C4-2B (cell line): ENCODE data around the gene AXL.

Experiments used
- H3K27ac ChIP-seq: fragments of 450-650 bp; 2 replicates; pipeline ENCODE4 v1.5.1; 2017
- ZFX ChIP-seq: fragments of 450-650 bp; IDR thresholded peaks from 2 replicates; pipeline ENCODE4 v1.6.1; 2017
- TF ChIP-seq, protein P1 (sequence below): fragments of 450-650 bp; conservative IDR thresholded peaks from 2 replicates; pipeline ENCODE4 v1.5.1; 2017; ENCODE audit warnings: mild to moderate bottlenecking

Gene AXL

DNA sequence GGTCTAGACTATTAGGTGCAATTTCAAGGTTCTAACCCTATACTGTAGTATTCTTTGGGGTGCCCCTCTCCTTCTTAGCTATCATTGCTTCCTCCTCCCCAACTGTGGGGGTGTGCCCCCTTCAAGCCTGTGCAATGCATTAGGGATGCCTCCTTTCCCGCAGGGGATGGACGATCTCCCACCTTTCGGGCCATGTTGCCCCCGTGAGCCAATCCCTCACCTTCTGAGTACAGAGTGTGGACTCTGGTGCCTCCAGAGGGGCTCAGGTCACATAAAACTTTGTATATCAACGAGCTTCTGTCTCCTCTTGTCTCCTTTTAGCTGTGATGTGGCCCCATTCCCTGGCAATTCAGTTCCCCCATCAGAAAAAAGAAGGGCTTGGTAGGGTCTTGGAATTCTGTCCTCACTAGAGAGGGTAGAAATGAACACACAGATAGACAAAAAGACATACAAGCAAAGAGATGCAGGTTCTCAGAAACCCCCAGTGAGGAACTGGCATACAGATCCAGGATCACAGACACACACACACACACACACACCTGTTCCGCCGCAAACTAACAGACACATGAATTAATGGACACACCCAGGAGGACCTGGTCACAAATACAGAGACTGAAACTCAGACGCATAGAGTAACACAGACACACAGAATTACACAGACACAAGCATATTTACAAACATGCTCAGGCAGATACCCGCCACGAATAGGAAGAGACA lies 42.6 kb downstream of the AXL start:
- TF ChIP-seq, protein P1, sequence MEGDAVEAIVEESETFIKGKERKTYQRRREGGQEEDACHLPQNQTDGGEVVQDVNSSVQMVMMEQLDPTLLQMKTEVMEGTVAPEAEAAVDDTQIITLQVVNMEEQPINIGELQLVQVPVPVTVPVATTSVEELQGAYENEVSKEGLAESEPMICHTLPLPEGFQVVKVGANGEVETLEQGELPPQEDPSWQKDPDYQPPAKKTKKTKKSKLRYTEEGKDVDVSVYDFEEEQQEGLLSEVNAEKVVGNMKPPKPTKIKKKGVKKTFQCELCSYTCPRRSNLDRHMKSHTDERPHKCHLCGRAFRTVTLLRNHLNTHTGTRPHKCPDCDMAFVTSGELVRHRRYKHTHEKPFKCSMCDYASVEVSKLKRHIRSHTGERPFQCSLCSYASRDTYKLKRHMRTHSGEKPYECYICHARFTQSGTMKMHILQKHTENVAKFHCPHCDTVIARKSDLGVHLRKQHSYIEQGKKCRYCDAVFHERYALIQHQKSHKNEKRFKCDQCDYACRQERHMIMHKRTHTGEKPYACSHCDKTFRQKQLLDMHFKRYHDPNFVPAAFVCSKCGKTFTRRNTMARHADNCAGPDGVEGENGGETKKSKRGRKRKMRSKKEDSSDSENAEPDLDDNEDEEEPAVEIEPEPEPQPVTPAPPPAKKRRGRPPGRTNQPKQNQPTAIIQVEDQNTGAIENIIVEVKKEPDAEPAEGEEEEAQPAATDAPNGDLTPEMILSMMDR = no peak
- no peak for TF ChIP-seq ZFX
- H3K27ac ChIP-seq = peak overlapping the region; percentile 87; the same call in 1 of the 2 replicates

DNA sequence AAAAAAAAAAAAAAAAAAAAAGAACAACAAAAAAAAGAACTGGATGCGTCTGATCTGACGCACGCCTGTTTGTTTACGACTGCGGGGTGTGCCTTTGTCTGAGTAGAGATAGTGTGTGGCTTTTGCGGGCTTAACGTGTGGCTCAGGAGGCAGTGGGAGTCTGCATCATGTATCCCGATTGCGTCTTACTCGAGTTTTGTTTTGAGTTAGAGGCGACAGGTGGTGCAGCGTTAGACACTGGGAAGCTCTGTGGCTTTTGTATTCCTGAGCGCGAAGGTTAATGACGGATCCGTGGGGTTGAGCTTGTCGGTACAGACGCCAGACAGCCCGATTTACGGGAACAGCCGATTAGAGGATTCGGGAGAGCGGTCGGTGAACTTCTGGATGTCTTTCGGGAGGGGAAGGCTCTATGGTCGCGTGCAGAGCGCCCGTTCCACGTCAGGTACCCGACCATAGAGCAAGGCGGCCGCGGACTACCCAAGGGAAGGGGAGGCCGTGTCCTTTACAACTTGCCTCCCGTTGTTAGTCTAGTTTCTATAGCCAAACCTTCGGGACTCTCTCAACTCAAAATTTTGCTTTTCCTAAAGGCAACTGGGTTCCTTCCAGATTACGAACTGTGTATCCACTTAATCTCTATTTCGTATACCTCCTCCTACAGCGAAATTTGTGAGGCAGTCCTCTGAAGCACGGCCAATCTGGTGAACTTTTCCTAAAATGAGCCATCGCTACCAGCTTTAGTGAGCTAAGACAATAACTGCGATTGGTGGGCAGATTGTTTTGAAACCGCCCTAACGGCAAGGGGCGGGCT lies 44.2 kb downstream of the AXL start:
- TF ChIP-seq, protein P1 = no peak
- TF ChIP-seq ZFX = no peak
- H3K27ac ChIP-seq = peak overlapping the region; percentile 87

DNA sequence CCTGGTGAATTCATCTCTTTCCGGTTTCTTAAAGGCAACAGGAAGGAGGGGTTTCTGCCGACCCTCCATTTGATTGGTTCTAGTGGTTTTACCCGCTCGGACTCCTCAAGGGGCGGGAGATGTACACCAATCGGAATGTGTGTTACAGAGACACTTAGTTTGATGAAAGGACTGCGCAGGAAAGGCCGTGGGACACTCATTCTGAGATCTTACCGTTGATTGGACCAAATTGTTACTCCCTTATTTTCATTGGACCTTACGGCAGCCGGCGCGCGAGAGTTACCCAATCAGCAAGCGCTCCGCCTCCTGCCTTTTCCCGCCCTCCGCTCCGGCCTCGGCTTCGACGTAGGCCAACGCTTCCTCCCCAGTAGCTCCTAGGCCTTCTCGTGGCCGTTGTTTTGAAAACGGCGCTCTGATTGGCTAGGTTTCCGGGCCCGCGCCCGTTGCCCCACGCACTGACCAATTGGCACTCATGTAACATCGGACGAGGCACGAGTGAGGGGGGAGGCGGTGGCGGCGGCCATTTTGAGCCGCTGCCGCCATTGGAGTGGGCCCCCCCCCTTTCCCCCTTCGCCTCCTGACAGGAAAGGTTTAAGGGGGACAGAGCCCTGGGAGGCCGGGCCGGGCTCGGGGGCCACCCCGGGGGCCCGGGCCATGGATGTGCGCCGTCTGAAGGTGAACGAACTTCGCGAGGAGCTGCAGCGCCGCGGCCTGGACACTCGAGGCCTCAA lies 45.0 kb downstream of the AXL start, which contains the start of gene HNRNPUL1:
Gene HNRNPUL1 (plus strand): TSS at position 523 of the 731 bp plus-strand sequence. CDS start 132 bp downstream, at position 655.
- TF ChIP-seq, protein P1 = peak; percentile 15
- TF ChIP-seq ZFX = peak; percentile 96
- H3K27ac ChIP-seq = peak within 1 kb of the TSS; percentile 100

DNA sequence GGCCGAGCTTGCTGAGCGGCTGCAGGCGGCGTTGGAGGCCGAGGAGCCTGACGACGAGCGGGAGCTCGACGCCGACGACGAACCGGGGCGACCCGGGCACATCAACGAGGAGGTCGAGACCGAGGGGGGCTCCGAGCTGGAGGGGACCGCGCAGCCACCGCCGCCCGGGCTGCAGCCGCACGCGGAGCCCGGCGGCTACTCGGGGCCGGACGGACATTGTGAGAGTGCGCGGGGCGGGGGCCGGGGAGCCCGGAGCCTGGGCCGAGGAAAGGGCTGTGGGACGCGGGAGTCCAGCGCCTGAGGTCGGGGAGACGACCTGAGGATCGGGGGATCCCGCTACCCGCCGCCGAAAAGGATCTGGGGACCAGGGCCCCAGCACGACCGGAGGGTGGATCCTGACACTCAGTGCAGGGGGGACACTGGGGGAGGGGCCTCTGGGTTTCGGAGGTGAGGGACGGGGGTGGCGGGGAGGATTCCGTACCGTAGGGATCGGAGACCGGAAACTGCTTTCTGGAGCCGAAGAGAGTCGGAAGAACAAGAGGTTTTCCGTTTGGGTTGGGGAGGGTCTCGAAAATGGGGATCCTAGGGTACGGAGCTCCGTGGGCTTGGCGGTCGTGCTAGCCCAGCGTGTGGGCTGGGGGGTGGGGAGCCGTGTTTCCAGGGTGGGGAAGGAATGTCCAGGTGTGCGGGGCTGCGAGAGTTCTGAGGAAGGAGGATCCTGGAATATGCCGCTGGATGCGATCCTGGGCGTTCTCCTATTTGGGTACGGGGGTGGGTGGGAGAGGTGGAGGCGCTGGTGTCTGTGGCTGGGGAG lies 45.8 kb downstream of the AXL start:
- peak overlapping the region; percentile 100 for H3K27ac ChIP-seq
- TF ChIP-seq, protein P1 = no peak
- TF ChIP-seq ZFX = peak; percentile 86

DNA sequence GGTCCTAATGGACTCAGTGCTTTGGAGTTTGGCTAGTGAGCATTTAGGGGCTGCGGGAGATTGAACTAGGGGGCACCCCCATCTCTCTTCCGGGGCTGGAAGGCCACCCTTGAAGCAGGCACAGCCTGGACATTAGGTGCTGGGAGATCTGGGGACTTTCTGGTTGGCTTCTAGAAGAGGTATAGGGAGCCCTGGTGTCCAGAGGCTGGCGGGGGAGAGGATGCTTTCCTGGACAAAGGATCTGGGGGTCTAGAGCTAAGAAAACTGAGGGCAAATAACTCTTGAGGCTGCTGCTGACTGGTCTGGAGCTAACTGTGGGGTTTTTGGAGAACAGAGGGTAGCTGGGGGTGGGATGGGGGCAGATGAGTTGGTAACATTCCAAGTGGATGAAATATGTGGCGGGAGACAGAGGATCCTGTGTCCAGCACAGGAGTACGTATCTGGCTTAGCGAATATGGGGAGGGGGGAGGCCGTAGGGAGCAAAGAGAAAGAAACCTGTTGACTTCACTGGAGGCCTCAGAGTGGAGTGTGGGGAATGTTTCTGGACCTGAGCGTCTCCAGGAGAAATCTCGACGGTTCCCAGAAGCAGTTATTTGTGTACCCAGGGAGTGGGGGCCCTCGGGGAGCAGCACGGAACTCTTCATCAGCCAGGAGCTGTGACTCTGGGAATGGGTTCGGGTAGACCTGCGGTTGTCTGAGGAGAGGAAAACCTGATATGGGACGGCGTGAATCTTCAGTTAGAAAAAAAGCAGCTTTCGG lies 46.6 kb downstream of the AXL start:
- H3K27ac ChIP-seq = peak overlapping the region; percentile 100
- TF ChIP-seq, protein P1 = no peak
- no peak for TF ChIP-seq ZFX

DNA sequence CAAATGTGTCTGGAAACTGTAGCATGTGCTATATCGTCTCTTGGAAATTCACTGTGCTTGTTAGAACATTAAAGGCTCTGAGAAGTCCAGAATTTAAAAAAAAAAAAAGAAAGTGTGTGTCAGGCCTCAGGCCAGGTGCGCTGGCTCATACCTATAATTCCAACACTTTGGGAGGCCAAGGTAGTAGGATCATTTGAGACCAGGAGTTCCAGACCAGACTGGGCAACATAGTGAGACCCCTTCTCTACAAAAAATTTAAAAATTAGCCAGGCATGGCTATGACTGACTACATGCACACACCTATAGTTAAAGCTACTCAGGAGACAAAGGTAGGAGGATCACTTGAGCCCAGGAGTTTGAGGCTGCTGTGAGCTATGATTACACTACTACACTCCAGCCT lies 50.0 kb downstream of the AXL start:
- H3K27ac ChIP-seq = no peak overlapping the region
- TF ChIP-seq, protein P1 = no peak
- TF ChIP-seq ZFX = no peak
